ENCODE data around the gene LITAFD. TPM values are rescaled to one million over a fixed set of nuclear protein-coding genes. Genes with fewer than 3 reads are reported as not detected.
A peak's percentile ranks its signal among the peaks of the same experiment; 100 is the strongest.

The LITAFD gene
- total and polyA plus RNA-seq, 9 of the 15 experiments (the other 6 are each of a cell fraction or from before 2014, with no cell fraction given): not detected

- Histone ChIP-seq H3K9ac (ENCODE audit: insufficient read depth in 1 of 2, low read depth in 2 of 2, low read length in 2 of 2) (no peak overlapping the region), H3K27ac (ENCODE audit: extremely low read depth, low read depth, low read length) (no peak overlapping the region), H3K27me3 (ENCODE audit: control insufficient read depth in 2 of 2, insufficient read depth in 2 of 2, low read length in 2 of 2) (no peaks in the 10 kb centered on the region), H3K9me1 (ENCODE audit: control insufficient read depth, insufficient read depth, low read length) (peaks cover 4% of the 10 kb centered on the region), H3K4me1 (replicated peaks in 1 of 2; ENCODE audit: control insufficient read depth in 2 of 2, insufficient read depth in 2 of 2, low read length in 2 of 2) (peaks cover 0 to 29% of the 10 kb centered on the region in 2 experiments; a peak in 3 of 5 replicates), H3K79me2 (ENCODE audit: control insufficient read depth, insufficient read depth, low read length) (no peaks in the 10 kb centered on the region), H3K36me3 (ENCODE audit: control insufficient read depth, insufficient read depth, low read length) (peaks cover 62% of the 10 kb centered on the region; the same call in 2 of the 3 replicates), H2AFZ (ENCODE audit: low read depth, low read length) (no peak overlapping the region), H3K4me3 (no peak overlapping the region), H4K20me1 (replicated peaks; ENCODE audit: control insufficient read depth, insufficient read depth, low read length) (peaks cover 20% of the 10 kb centered on the region; the same call in 1 of the 2 replicates), H3K9me3 (replicated peaks; ENCODE audit: control insufficient read depth, insufficient read depth, low read depth, low read length) (no peaks in the 10 kb centered on the region), H3K4me2 (ENCODE audit: insufficient read depth, low read length) (no peak overlapping the region)
- ATAC-seq (peak; percentile 39), DNase-seq (ENCODE audit: extremely low read depth in 1 of 4, low spot score in 3 of 4) (no peak), FAIRE-seq (no peak)
- ChIA-PET CTCF (ENCODE audit: low intra/inter-chr PET ratio) (no interaction called here), POLR2A (interaction anchor here (0.7 kb wide), 1 partner anchor 8 kb away, joined by 7 read pairs; the partner anchor contains the start of gene LITAFD)
- TF ChIP-seq KAT7 (CRISPR knock-in tag; IDR thresholded peaks at IDR 0.05; ENCODE audit: borderline replicate concordance): no peak
- WGBS (ENCODE audit: insufficient coverage, low coverage, missing lambda C conversion rate): 76% methylated on average over 5 of the region's 5 CpGs
- in situ Hi-C loops (cut with MboI): no loop called here
- intact Hi-C loops (cut with micrococcal nuclease): no loop called here
- no TSS peak for BruUV-seq (replicated peaks)
These were observed 8.4 kb downstream of the LITAFD start for GRCh38 chr16:8890549-8890921.

- FAIRE-seq (no peak), ATAC-seq (no peak), DNase-seq (ENCODE audit: extremely low read depth in 1 of 4, low spot score in 3 of 4) (no peak)
- intact Hi-C loops (cut with micrococcal nuclease): no loop called here
- in situ Hi-C loops (cut with MboI): no loop called here
- Histone ChIP-seq H3K9me1 (ENCODE audit: control insufficient read depth, insufficient read depth, low read length) (peaks cover 4% of the 10 kb centered on the region), H3K4me3 (no peak overlapping the region), H4K20me1 (replicated peaks; ENCODE audit: control insufficient read depth, insufficient read depth, low read length) (peaks cover 10% of the 10 kb centered on the region; the same call in 1 of the 2 replicates), H3K4me1 (replicated peaks in 1 of 2; ENCODE audit: control insufficient read depth in 2 of 2, insufficient read depth in 2 of 2, low read length in 2 of 2) (peaks cover 0 to 22% of the 10 kb centered on the region in 2 experiments; a peak in 3 of 5 replicates), H3K9me3 (replicated peaks; ENCODE audit: control insufficient read depth, insufficient read depth, low read depth, low read length) (no peaks in the 10 kb centered on the region), H3K36me3 (ENCODE audit: control insufficient read depth, insufficient read depth, low read length) (peaks cover 78% of the 10 kb centered on the region; the same call in 2 of the 3 replicates), H3K4me2 (ENCODE audit: insufficient read depth, low read length) (no peak overlapping the region), H3K9ac (ENCODE audit: insufficient read depth in 1 of 2, low read depth in 2 of 2, low read length in 2 of 2) (no peak overlapping the region), H3K27me3 (ENCODE audit: control insufficient read depth in 2 of 2, insufficient read depth in 2 of 2, low read length in 2 of 2) (no peaks in the 10 kb centered on the region), H3K27ac (ENCODE audit: extremely low read depth, low read depth, low read length) (no peak overlapping the region), H2AFZ (ENCODE audit: low read depth, low read length) (no peak overlapping the region), H3K79me2 (ENCODE audit: control insufficient read depth, insufficient read depth, low read length) (no peaks in the 10 kb centered on the region)
- POLR2A ChIA-PET: interaction anchor here (1.1 kb wide), 1 partner anchor 16 kb away, joined by 3 read pairs; no protein-coding TSS in a partner anchor
- CTCF ChIA-PET (ENCODE audit: low intra/inter-chr PET ratio): no interaction called here
- 94% methylated on average over 13 of the region's 16 CpGs for WGBS (ENCODE audit: insufficient coverage, low coverage, missing lambda C conversion rate)
- no peak for TF ChIP-seq ZNF280A (IDR thresholded peaks at IDR 0.05; ENCODE audit: low read depth, partially characterized antibody)
- TF ChIP-seq COPS2 (conservative IDR thresholded peaks at IDR 0.05): no peak
- TF ChIP-seq ZNF431 (CRISPR knock-in tag; IDR thresholded peaks at IDR 0.05): no peak
- TF ChIP-seq, protein P1, sequence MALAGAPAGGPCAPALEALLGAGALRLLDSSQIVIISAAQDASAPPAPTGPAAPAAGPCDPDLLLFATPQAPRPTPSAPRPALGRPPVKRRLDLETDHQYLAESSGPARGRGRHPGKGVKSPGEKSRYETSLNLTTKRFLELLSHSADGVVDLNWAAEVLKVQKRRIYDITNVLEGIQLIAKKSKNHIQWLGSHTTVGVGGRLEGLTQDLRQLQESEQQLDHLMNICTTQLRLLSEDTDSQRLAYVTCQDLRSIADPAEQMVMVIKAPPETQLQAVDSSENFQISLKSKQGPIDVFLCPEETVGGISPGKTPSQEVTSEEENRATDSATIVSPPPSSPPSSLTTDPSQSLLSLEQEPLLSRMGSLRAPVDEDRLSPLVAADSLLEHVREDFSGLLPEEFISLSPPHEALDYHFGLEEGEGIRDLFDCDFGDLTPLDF (CRISPR knock-in tag; IDR thresholded peaks at IDR 0.05): no peak
- no peak for TF ChIP-seq ERF (CRISPR knock-in tag; IDR thresholded peaks at IDR 0.05)
- no TSS peak for BruUV-seq (replicated peaks)
These were observed 10.0 kb downstream of the LITAFD start for GRCh38 chr16:8892101-8892575.
